WI38 (cell line): Measurements from ENCODE around the gene C1QTNF6.
"Not testable (repeated sequence)": the region's sequence is repeated elsewhere in the genome, so short reads cannot be mapped to it uniquely, and the experiment has no call there.

Experiments
- H3K4me3 ChIP-seq: 2 replicates; pipeline ENCODE4 v1.5.1; 2011; ENCODE audit warnings: low read depth, mild to moderate bottlenecking, control low read depth, low read length
- TF ChIP-seq, protein P1 (sequence below): IDR thresholded peaks from 2 replicates; pipeline ENCODE4 v1.5.1; 2012; ENCODE audit warnings: low read depth, mild to moderate bottlenecking, control low read depth, low read length

Gene C1QTNF6

DNA sequence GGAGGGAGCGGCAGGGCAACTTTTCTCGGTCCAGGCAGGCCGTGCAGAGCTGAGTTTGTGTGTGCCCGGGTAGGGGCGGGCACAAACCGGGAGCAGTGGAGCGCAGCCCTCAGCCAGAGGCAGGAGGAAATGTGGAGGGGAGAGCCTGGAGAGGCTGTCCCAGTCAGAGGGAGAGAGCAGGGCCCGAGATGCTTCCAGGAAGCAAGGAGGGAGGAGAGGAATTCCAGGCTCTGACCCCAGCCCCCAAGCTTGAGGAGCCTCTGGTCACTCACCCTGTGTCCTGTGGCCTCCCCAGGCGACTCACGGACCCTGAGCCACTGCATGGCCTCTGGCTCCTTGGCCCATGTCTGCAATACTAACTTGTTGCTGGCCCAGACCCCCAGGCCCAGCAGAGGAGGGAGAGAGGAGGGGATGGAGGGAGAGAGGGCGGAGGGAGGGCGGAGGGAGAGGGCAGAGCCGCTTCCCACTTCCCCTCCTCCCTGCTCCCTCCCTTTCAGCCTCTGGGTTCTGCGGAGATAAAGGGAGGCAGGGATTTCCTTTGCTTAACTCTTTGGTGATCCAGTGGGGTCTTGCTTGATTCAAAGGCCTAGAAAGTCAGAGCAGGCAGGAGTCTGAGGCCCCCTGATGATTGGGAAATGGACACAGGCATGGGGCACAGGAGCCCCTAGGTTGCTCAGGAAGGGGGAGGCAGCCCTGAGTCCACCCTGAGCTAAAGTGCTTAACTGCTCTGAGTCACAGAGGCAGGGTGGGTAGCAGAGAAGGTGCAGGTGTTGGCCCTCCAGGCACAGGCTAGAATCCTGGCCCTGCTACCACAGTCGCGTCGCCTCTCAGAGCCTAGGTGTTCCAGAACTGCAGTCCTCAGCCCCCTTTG is at the start of gene C1QTNF6:
Gene C1QTNF6 (minus strand): TSS at position 357 of the 871 bp plus-strand sequence. CDS start 34 bp downstream, at position 323.
- H3K4me3 ChIP-seq, result peak within 1 kb of the TSS; percentile 68

DNA sequence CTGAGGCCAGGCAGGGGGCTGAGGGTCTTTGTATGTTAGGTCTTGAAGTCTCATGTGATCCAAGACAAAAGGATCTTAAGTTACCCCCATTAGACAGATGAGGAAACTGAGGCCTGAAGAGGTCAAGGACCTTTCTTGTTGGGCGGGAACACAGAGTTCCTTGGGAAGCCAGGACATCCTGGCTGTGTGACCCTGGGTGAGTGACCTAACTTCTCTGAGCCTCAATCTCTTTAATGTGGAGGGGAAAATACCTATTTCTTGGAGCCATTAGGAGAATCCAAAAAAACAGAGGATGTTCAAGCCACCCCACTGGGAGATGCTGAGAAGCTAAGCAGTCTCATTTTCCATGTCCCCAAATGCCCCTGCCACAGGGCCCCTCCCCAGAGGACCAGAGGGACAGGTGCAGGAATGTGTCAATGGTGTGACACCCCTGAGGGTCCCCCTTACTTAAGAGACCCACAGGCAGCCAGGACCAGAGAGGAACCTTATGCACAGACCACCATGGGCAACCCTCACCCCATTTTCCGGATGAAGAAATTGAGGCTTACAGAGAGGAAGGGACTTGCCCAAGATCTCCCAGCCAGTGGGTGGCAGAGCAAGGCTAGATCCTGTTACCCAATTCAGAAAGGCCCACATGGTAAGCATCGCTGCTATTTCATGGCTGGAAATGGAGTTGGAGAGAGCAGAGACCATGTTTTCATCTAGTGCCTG is 48.0 kb upstream of the C1QTNF6 start:
- TF ChIP-seq, protein P1, sequence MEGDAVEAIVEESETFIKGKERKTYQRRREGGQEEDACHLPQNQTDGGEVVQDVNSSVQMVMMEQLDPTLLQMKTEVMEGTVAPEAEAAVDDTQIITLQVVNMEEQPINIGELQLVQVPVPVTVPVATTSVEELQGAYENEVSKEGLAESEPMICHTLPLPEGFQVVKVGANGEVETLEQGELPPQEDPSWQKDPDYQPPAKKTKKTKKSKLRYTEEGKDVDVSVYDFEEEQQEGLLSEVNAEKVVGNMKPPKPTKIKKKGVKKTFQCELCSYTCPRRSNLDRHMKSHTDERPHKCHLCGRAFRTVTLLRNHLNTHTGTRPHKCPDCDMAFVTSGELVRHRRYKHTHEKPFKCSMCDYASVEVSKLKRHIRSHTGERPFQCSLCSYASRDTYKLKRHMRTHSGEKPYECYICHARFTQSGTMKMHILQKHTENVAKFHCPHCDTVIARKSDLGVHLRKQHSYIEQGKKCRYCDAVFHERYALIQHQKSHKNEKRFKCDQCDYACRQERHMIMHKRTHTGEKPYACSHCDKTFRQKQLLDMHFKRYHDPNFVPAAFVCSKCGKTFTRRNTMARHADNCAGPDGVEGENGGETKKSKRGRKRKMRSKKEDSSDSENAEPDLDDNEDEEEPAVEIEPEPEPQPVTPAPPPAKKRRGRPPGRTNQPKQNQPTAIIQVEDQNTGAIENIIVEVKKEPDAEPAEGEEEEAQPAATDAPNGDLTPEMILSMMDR, result no peak
- H3K4me3 ChIP-seq, result no peak overlapping the region

More for the DNA sequence above, at the start of gene C1QTNF6:
- TF ChIP-seq, protein P1, result no peak

DNA sequence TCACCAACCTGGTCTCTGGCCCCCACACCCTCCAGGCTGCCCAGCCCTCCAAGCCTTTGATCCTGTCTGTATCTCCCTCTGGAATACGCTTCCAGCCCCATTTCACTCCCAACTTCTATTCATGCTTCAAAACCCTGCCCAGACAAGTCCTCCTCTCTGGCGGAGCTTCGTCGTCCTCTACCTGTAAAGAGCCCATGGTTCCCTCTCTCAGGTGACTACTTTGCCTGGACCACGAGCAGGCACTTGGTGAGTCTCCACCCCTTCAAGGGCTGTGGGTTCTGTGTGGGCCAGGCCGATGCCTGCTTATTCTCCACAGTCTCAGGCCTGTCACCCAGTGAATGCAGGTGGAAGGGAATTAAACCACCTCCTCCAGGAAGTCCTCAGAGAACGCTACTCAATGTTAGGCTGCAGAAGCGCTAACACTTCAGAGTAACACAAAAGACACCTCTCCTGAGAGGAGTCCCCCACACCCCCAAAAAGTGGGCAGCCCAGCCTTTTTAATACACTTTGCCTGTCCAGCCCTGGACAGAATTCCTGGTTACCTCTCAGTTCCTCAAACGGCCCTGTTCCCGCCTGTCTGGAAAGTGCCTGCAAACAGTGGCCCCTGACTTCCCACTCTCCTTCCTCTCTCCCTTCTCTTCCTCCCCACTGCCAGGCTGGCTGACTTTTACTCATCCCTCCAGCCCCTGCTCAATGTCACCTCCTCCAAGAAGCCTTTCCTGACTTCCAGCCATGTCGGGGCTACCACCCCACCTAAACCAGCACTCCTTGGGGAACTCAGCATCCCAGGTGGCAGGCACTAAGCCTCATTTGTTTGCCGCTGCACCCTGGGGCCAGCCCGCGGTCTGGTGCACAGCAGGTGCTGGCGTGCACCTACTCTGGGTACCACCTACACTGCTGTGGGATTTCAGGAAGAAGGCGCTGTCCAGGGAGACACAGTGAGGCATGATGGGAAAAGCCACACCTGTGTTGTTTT is 47.0 kb upstream of the C1QTNF6 start:
- TF ChIP-seq, protein P1, result no peak
- H3K4me3 ChIP-seq, result no peak overlapping the region

DNA sequence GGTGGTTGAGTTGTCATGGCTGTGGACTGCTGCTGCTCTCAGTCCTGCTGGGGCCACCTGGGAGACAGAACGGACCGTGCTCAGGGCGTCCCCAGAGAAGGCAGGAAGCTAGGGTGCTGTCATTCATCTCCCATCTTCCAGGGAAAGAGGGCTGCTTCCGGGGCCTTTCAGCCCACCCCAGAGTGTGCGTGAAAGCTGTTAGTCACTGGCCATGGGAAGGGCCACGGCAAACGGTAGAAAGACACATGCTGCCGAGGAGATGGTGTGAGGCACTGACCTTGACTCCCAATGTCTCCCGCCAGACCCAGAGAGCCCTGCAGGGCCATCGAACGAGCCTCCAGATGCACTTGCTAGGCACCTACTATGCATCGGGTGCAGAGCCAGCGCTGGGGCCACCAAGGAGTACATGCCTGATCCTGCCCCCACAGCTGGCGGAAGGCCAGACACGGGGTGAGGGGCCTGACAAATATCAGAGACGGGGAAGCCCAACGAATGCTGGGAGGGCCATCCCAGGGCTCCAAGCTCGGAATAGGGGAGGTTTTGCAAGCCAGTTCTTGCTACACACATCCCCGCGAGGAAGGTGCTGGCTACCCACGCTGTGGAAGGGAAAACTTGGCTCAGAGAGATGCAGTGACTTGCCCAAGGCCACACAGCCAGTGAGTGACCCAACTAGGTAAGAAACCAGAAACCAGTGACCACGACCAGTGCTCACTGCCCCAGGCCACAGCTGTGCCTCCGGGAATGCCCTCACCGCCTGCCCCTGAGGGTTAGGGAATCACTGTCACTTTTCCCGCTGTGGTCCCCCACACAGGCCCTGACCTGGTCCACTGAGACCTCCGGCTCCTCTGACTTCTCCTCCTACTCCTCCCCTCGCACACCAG is 45.9 kb upstream of the C1QTNF6 start:
- TF ChIP-seq, protein P1, result no peak
- no peak overlapping the region for H3K4me3 ChIP-seq

DNA sequence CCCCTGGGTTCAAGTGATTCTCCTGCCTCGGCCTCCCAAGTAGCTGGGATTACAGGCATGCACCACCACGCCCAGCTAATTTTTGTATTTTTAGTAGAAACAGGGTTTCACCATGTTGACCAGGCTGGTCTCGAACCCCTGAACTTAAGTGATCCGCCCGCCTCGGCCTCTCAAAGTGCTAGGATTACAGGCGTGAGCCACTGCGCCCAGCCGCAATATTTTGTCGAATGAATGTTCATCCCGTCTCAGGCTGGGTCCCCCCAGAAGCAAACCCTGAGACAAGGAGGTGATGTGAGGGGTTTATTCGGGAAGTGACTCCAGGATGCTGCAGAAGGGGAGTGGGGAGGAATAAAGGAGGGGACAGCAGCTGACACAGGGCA is 45.3 kb upstream of the C1QTNF6 start:
- H3K4me3 ChIP-seq, result not testable (repeated sequence)

DNA sequence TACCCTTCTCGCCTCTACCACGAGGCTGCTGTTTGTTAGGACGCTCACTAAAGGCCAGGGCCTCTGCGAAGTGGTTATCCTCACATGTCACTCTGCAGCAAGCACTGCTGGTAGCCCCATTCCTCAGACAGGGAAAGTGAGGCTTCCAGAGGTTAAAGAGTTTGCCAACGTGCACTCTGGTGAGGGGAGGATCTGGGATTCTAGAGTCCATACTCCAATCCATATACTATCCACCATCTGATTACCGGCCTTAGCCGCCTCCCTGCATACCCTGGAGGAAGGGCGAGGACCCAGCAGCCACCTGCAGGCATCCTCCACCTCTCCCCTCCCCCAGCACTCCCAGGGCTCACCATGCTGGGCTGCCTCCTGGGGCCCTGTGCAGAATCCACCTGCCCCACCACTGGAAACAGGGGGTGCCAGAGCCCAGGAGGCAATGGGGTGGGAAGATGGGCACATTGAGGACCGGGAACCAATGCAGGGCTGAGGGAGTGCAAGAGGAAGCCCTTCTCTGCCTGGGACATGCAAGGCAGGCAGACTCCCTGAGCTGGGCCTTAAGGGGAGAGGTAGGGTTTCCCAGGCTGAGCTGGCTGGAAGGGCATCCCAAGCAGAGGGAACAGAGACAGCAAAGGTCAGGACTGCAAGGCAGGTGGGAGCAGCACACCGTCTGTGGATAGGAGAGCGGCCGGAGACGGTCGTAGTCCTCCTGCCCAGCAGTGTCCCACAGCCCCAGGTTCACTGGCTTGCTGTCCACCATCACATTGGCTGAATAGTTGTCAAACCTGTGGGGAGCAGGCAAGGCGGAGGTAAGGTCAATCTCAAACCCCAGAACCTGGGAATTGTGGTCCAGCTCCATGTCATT is 44.3 kb upstream of the C1QTNF6 start:
- H3K4me3 ChIP-seq, result no peak overlapping the region
- TF ChIP-seq, protein P1, result no peak
